RCC 7860 (cell line): ENCODE data around the gene GATA1.

Experiments
- DNase-seq: peaks from one replicate; pipeline ENCODE4 v3.0.0-alpha.2; 2015; ENCODE audit warnings: low spot score
- FAIRE-seq: peaks from 2 replicates; lab custom pipeline; 2012; peaks lifted over from hg19 to GRCh38; lab: Jason Lieb, UNC

The GATA1 gene

GRCh38 chrX:48786341-48786800 is at the start of gene GATA1:
TSS of gene GATA1 (plus strand) at chrX:48786590. CDS start at chrX:48791110, 4,520 bp downstream.
- DNase-seq = no peak
- FAIRE-seq = no peak

- DNase-seq = no peak
- no peak for FAIRE-seq
These were observed 49.5 kb upstream of the GATA1 start for GRCh38 chrX:48736878-48737212.

- peak; percentile 91 for FAIRE-seq
These were observed 49.0 kb upstream of the GATA1 start for GRCh38 chrX:48737213-48737938.

GRCh38 chrX:48737940-48738339 is 48.5 kb upstream of the GATA1 start:
- FAIRE-seq (no peak), DNase-seq (no peak)

More at GRCh38 chrX:48737213-48737938, 49.0 kb upstream of the GATA1 start:
- DNase-seq = peak; percentile 93

- no peak for FAIRE-seq
- no peak for DNase-seq
These were observed 44.6 kb upstream of the GATA1 start for GRCh38 chrX:48741834-48742233.

- DNase-seq (no peak), FAIRE-seq (no peak)
These were observed 41.2 kb upstream of the GATA1 start for GRCh38 chrX:48745222-48745621.

GRCh38 chrX:48747415-48748016 is 38.9 kb upstream of the GATA1 start:
- DNase-seq = no peak
- no peak for FAIRE-seq

GRCh38 chrX:48749182-48749581 is 37.2 kb upstream of the GATA1 start:
- DNase-seq = no peak
- no peak for FAIRE-seq

- DNase-seq (no peak), FAIRE-seq (no peak)
These were observed 35.0 kb upstream of the GATA1 start for GRCh38 chrX:48751343-48751742.

- no peak for DNase-seq
- no peak for FAIRE-seq
These were observed 33.9 kb upstream of the GATA1 start for GRCh38 chrX:48752498-48752897.

- no peak for DNase-seq
These were observed 32.6 kb upstream of the GATA1 start for GRCh38 chrX:48753708-48754228.

GRCh38 chrX:48754238-48754637 is 32.2 kb upstream of the GATA1 start:
- DNase-seq = no peak
- FAIRE-seq = no peak

More at GRCh38 chrX:48753708-48754228, 32.6 kb upstream of the GATA1 start:
- FAIRE-seq = no peak

GRCh38 chrX:48761674-48762471 is 24.5 kb upstream of the GATA1 start, which contains the start of gene GLOD5:
TSS of gene GLOD5 (plus strand) at chrX:48761747. CDS start at chrX:48761791, 44 bp downstream.
- DNase-seq (no peak), FAIRE-seq (no peak)

- FAIRE-seq (no peak), DNase-seq (no peak)
These were observed 17.2 kb upstream of the GATA1 start for GRCh38 chrX:48769230-48769629.

- FAIRE-seq = no peak
- no peak for DNase-seq
These were observed 16.1 kb upstream of the GATA1 start for GRCh38 chrX:48770296-48770695.

- no peak for FAIRE-seq
- DNase-seq = no peak
These were observed 13.8 kb upstream of the GATA1 start for GRCh38 chrX:48772602-48773001.

- no peak for DNase-seq
- FAIRE-seq = no peak
These were observed 9.5 kb upstream of the GATA1 start for GRCh38 chrX:48776818-48777439.

GRCh38 chrX:48779399-48779798 is 7.0 kb upstream of the GATA1 start:
- DNase-seq (no peak), FAIRE-seq (no peak)

- DNase-seq (no peak), FAIRE-seq (no peak)
These were observed 4.7 kb upstream of the GATA1 start for GRCh38 chrX:48781705-48782104.

- no peak for DNase-seq
- FAIRE-seq = no peak
These were observed 4.2 kb upstream of the GATA1 start for GRCh38 chrX:48782216-48782615.

GRCh38 chrX:48782795-48783194 is 3.6 kb upstream of the GATA1 start:
- FAIRE-seq = no peak
- DNase-seq = no peak
